ENCODE data around the gene MRPL3.

- TF ChIP-seq, protein P1, sequence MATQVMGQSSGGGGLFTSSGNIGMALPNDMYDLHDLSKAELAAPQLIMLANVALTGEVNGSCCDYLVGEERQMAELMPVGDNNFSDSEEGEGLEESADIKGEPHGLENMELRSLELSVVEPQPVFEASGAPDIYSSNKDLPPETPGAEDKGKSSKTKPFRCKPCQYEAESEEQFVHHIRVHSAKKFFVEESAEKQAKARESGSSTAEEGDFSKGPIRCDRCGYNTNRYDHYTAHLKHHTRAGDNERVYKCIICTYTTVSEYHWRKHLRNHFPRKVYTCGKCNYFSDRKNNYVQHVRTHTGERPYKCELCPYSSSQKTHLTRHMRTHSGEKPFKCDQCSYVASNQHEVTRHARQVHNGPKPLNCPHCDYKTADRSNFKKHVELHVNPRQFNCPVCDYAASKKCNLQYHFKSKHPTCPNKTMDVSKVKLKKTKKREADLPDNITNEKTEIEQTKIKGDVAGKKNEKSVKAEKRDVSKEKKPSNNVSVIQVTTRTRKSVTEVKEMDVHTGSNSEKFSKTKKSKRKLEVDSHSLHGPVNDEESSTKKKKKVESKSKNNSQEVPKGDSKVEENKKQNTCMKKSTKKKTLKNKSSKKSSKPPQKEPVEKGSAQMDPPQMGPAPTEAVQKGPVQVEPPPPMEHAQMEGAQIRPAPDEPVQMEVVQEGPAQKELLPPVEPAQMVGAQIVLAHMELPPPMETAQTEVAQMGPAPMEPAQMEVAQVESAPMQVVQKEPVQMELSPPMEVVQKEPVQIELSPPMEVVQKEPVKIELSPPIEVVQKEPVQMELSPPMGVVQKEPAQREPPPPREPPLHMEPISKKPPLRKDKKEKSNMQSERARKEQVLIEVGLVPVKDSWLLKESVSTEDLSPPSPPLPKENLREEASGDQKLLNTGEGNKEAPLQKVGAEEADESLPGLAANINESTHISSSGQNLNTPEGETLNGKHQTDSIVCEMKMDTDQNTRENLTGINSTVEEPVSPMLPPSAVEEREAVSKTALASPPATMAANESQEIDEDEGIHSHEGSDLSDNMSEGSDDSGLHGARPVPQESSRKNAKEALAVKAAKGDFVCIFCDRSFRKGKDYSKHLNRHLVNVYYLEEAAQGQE (IDR thresholded peaks at IDR 0.05; ENCODE audit: low read depth), result no peak
- no peak for TF ChIP-seq CEBPB (IDR thresholded peaks at IDR 0.05)
- TF ChIP-seq EP300 (IDR thresholded peaks at IDR 0.05; ENCODE audit: borderline replicate concordance), result no peak
- TF ChIP-seq NFIC (IDR thresholded peaks at IDR 0.05), result no peak
- TF ChIP-seq RAD21 (IDR thresholded peaks at IDR 0.05; ENCODE audit: low read depth), result no peak
- no peak for TF ChIP-seq TAF1 (IDR thresholded peaks at IDR 0.05; ENCODE audit: low read depth)
- TF ChIP-seq USF1 (IDR thresholded peaks at IDR 0.05), result no peak
- TF ChIP-seq ZBTB7A (IDR thresholded peaks at IDR 0.05; ENCODE audit: low read depth), result no peak
- TF ChIP-seq, protein P2, sequence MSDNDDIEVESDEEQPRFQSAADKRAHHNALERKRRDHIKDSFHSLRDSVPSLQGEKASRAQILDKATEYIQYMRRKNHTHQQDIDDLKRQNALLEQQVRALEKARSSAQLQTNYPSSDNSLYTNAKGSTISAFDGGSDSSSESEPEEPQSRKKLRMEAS (IDR thresholded peaks at IDR 0.05), result no peak
Measured at GRCh38 chr3:131532645-131533044, 29.9 kb upstream of the MRPL3 start.
